MCF 10A (cell line): ENCODE results near the gene ARHGEF17. TPM values are rescaled to one million over a fixed set of nuclear protein-coding genes. Genes with fewer than 3 reads are reported as not detected.

Experiments used
- BruUV-seq: library from RNA; stranded (reverse); fragments of 400-500 nt; replicated peaks from 2 replicates; lab custom pipeline; 2021; lab: Mats Ljungman, UMichigan
- CTCF ChIA-PET: fragments of 300-600 bp; sonication (Branson Sonifier 250); formaldehyde crosslinking; extraction: SDS; loops from one replicate; lab custom pipeline; 2021; ENCODE audit warnings: antibody characterized with exemption, inconsistent platforms; lab: Yijun Ruan, JAX
- POLR2A ChIA-PET: fragments of 300-600, 350-650 bp; sonication (Branson Sonifier 250); formaldehyde crosslinking; extraction: SDS; loops from one replicate; lab custom pipeline; 2020; ENCODE audit warnings: antibody characterized with exemption, inconsistent platforms; lab: Yijun Ruan, JAX
- DNase-seq: peaks from one replicate; pipeline ENCODE4 v3.0.0-alpha.2; 2018; ENCODE audit not compliant: unreplicated experiment
- H3K27ac Mint-ChIP-seq: one replicate; pipeline ENCODE4 v1.8.0; 2022; ENCODE audit warnings: mild to moderate bottlenecking, low read depth, mixed read lengths; ENCODE audit not compliant: unreplicated experiment
- H3K27me3 Mint-ChIP-seq: one replicate; pipeline ENCODE4 v1.8.0; 2022; ENCODE audit warnings: mixed read lengths; ENCODE audit not compliant: insufficient read depth, unreplicated experiment
- H3K36me3 Mint-ChIP-seq: one replicate; pipeline ENCODE4 v1.8.0; 2022; ENCODE audit warnings: mild to moderate bottlenecking, moderate library complexity, mixed read lengths; ENCODE audit not compliant: insufficient read depth, unreplicated experiment
- H3K4me1 Mint-ChIP-seq: one replicate; pipeline ENCODE4 v1.8.0; 2022; ENCODE audit warnings: mixed read lengths; ENCODE audit not compliant: insufficient read depth, unreplicated experiment
- H3K4me3 Mint-ChIP-seq: one replicate; pipeline ENCODE4 v1.8.0; 2022; ENCODE audit warnings: mild to moderate bottlenecking, moderate library complexity, mixed read lengths; ENCODE audit not compliant: unreplicated experiment
- H3K9me3 Mint-ChIP-seq: one replicate; pipeline ENCODE4 v1.8.0; 2022; ENCODE audit warnings: mixed read lengths; ENCODE audit not compliant: unreplicated experiment
- CTCF ChIP-seq: fragments of 200-600 bp; IDR thresholded peaks from one replicate; pipeline ENCODE4 v1.8.0; 2022; ENCODE audit warnings: antibody characterized with exemption, mild to moderate bottlenecking; ENCODE audit not compliant: unreplicated experiment
- intact Hi-C: fragments of 100-400 bp; cut with micrococcal nuclease; formaldehyde crosslinking; loops from 2 replicates; pipeline ENCODE4 v1.14.1; 2022
- total RNA-seq: library from RNA; stranded (reverse); gene quantifications from 2 replicates; pipeline ENCODE4 v1.2.3, GENCODE V29; 2022

ARHGEF17 gene
- total RNA-seq, 1 experiment from 2014 or later: 27.6 TPM

DNA sequence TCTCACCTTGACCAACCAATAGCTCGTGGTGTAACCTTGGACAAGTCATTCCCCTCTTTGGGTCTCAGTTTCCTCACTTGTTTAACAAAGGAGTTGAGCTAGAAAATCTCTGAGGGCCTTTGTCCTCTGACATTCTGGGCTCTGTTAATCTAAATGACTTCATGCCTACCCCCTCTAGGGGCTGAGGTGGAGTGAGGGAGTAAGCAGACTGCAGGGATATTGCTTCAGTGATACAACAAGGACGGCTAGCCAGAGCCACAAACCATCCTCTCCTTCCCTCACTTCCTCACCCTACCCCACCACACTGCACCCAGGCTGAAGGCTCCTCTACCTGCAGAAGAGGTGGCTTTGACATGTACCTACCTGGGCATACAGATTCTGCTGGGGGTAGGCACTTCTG, 103.0 kb downstream of the ARHGEF17 start:
- Mint-ChIP-seq H3K27ac (no peak overlapping the region), H3K4me3 (no peak overlapping the region), H3K27me3 (no peaks in the 10 kb centered on the region), H3K4me1 (peaks cover 6% of the 10 kb centered on the region), H3K36me3 (no peaks in the 10 kb centered on the region), H3K9me3 (no peaks in the 10 kb centered on the region)
- TF ChIP-seq CTCF: no peak
- POLR2A ChIA-PET: no interaction called here
- CTCF ChIA-PET: interaction anchor here (0.6 kb wide), 1 partner anchor 249 kb away, joined by 3 read pairs; no protein-coding TSS in a partner anchor
- intact Hi-C loops: no loop called here
- no peak for DNase-seq
- no TSS peak for BruUV-seq

GRCh38 chr11:73412308-73412707, 104.2 kb downstream of the ARHGEF17 start:
- no TSS peak for BruUV-seq
- Mint-ChIP-seq H3K9me3 (no peaks in the 10 kb centered on the region), H3K36me3 (peaks cover 5% of the 10 kb centered on the region), H3K27me3 (no peaks in the 10 kb centered on the region), H3K4me3 (no peak overlapping the region), H3K4me1 (peaks cover 6% of the 10 kb centered on the region), H3K27ac (no peak overlapping the region)
- DNase-seq: peak; percentile 25
- intact Hi-C loops: no loop called here
- ChIA-PET CTCF (no interaction called here), POLR2A (no interaction called here)
- TF ChIP-seq CTCF: no peak

GRCh38 chr11:73413256-73413655, 105.2 kb downstream of the ARHGEF17 start:
- ChIA-PET CTCF (interaction anchor here (0.7 kb wide), 2 partner anchors 10 to 65 kb away, joined by 3 read pairs; no protein-coding TSS in a partner anchor), POLR2A (interaction anchor here (1.3 kb wide), 1 partner anchor 10 kb away, joined by 6 read pairs; no protein-coding TSS in a partner anchor)
- H3K4me1 Mint-ChIP-seq: peaks cover 6% of the 10 kb centered on the region
- no peak overlapping the region for H3K4me3 Mint-ChIP-seq
- H3K9me3 Mint-ChIP-seq: no peaks in the 10 kb centered on the region
- H3K36me3 Mint-ChIP-seq: peaks cover 5% of the 10 kb centered on the region
- H3K27me3 Mint-ChIP-seq: no peaks in the 10 kb centered on the region
- intact Hi-C loops: no loop called here
- no peak overlapping the region for H3K27ac Mint-ChIP-seq
- no peak for DNase-seq
- TF ChIP-seq CTCF: no peak
- BruUV-seq: no TSS peak

DNA sequence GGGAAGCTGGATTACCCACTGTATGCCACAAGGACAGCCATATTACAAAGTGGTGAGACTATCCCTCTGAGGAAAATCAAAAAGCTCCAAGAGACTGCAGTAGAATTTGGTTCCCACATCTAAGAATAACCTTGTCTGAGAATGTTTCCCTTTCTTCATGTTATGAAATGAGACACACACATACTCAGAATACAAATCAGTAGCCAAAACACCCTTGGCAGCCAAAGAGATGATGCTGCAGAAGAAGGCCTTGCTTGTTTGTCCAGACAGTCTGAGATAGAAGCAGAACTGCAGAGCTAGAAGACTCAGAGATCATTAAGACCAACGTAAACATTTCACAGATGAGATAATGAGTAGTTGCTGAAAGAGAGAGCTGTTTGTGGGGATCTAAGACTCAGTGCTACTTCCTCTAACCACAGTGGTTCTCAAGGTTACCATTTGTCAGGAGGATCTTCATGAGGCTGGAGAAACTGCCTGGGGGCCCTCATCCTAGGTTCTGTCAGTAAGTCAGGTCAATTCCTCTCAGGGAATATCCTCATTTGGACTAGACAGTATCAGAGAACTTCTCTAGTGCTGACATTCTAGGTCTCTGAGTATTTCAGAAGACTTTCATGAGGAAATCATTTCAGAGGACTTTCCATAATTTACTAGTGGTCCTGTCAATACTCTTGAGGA, 107.0 kb downstream of the ARHGEF17 start:
- CTCF ChIA-PET: interaction anchor here (0.7 to 1.6 kb wide), 4 partner anchors 11 to 209 kb away, joined by 3 to 6 read pairs (median 4); no protein-coding TSS in a partner anchor
- Mint-ChIP-seq H3K4me3 (no peak overlapping the region), H3K9me3 (no peaks in the 10 kb centered on the region), H3K36me3 (peaks cover 5% of the 10 kb centered on the region), H3K27ac (no peak overlapping the region), H3K4me1 (peaks cover 6% of the 10 kb centered on the region), H3K27me3 (no peaks in the 10 kb centered on the region)
- no peak for TF ChIP-seq CTCF
- POLR2A ChIA-PET: no interaction called here
- BruUV-seq: no TSS peak
- no peak for DNase-seq
- intact Hi-C loops: no loop called here
